Middle frontal gyrus (tissue), 1 donor: ENCODE results near the gene SLC10A7.

Experiments
- DNase-seq: peaks from one replicate; pipeline ENCODE4 v3.0.0-alpha.2; 2015; ENCODE audit warnings: low spot score; ENCODE audit errors: extremely low spot score

SLC10A7 gene

DNA sequence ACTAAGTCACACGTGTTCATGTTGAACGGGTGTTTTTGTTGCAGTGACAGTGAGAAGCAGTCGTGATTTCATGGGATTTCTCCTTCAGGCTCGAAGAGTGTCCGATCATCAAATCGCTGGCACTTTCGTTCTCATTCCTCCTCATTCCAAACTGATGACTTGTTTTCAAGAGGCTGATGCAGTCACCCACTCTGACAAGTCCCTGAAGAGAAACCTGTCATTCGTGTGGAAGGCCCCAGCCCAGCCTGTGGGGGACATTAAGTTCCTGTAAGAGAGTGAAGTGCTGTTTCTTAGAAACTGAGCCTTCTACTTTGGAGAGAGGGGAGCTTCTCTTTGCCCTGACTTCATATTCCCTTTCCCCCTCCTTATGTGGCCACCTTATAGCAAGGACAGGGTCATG, 299.4 kb downstream of the SLC10A7 start:
- no peak for DNase-seq

GRCh38 chr4:146214238-146214637, 307.5 kb downstream of the SLC10A7 start, which contains the start of gene REELD1:
TSS of gene REELD1 (plus strand) at chr4:146214538. CDS start at chr4:146216953, 2,415 bp downstream.
- DNase-seq, result no peak

GRCh38 chr4:146212781-146213180, 309.0 kb downstream of the SLC10A7 start:
- DNase-seq, result no peak

- no peak for DNase-seq
Measured at GRCh38 chr4:146211440-146211839, 310.3 kb downstream of the SLC10A7 start.

DNA sequence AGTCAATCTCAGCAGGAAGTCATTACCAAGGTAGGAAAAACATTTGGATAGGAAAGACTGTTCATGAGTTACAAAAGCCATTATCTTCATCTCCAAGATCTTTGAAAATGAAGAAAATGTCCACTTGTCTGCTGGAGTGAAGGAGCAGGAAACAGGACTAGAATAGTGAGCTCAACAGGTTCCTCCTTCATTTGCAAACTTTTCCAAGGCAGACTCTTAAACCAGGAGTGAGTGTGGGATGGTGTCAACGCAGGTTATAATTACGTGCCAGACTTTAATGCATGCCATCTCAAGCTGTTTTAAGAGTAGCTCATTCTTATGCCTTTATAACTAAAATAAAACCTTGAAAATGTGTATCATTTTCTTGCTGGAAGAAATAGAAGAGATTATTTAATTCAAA, 310.9 kb downstream of the SLC10A7 start:
- DNase-seq, result no peak

- DNase-seq, result no peak
Measured at GRCh38 chr4:146207410-146207809, 314.3 kb downstream of the SLC10A7 start.
